SK-N-SH treated with all-trans-retinoic acid at 6 μM for 48 hours (cell line): Measurements from ENCODE around the gene RAD51C.
"Not testable (repeated sequence)": the region's sequence is repeated elsewhere in the genome, so short reads cannot be mapped to it uniquely, and the experiment has no call there.

Source experiments
- BACH2 ChIP-seq: fragments of 250-450 bp; sonication (Bioruptor Pico); IDR thresholded peaks from 2 replicates; pipeline ENCODE4 v1.9.0; 2021; ENCODE audit warnings: mild to moderate bottlenecking, borderline replicate concordance
- OSR1 ChIP-seq: fragments of 250-450 bp; sonication (Bioruptor Pico); IDR thresholded peaks from 2 replicates; pipeline ENCODE4 v1.8.0; 2022; ENCODE audit warnings: moderate library complexity, mild to moderate bottlenecking, inconsistent platforms
- ZFP3 ChIP-seq: fragments of 250-450 bp; sonication (Bioruptor Pico); IDR thresholded peaks from 2 replicates; pipeline ENCODE4 v1.5.0; 2020; ENCODE audit warnings: mild to moderate bottlenecking, moderate library complexity

DNA sequence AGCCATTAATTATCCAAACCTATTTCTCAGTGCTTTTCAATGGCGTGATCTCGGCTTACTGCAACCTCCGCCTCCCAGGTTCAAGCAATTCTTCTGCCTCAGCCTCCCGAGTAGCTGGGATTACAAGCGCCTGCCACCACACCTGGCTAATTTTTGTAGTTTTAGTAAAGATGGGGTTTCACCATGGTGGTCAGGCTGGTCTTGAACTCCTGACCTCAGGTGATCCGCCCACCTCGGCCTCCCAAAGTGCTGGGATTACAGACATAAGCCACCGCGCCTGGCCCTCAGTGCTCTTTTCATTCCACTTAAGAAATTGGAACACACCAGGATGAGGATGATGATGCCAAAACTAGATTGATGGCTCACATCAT lies 32.7 kb upstream of the RAD51C start:
- not testable (repeated sequence) for TF ChIP-seq ZFP3; BACH2 (CRISPR knock-in tag); OSR1
